ENCODE data around the gene SLC16A9.
"Not testable (repeated sequence)": the region's sequence is repeated elsewhere in the genome, so short reads cannot be mapped to it uniquely, and the experiment has no call there.

- not testable (repeated sequence) for TF ChIP-seq POLR2A, CTCF (IDR thresholded peaks at IDR 0.05)
Observed at GRCh38 chr10:59732849-59733248, 23.2 kb upstream of the SLC16A9 start.
